Activated CD8-positive, alpha-beta memory T cell treated with anti-CD3 and anti-CD28 coated beads, Interleukin-2, amount 50 U/mL, for 1 hour (primary cell): Measurements from ENCODE around the gene UPK3BL1.
"Not testable (repeated sequence)": the region's sequence is repeated elsewhere in the genome, so short reads cannot be mapped to it uniquely, and the experiment has no call there.

Experiments
- DNase-seq: peaks from one replicate; pipeline ENCODE4 v3.0.0-alpha.2; 2020; ENCODE audit errors: extremely low read depth

UPK3BL1 gene, protein sequence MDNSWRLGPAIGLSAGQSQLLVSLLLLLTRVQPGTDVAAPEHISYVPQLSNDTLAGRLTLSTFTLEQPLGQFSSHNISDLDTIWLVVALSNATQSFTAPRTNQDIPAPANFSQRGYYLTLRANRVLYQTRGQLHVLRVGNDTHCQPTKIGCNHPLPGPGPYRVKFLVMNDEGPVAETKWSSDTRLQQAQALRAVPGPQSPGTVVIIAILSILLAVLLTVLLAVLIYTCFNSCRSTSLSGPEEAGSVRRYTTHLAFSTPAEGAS

DNA sequence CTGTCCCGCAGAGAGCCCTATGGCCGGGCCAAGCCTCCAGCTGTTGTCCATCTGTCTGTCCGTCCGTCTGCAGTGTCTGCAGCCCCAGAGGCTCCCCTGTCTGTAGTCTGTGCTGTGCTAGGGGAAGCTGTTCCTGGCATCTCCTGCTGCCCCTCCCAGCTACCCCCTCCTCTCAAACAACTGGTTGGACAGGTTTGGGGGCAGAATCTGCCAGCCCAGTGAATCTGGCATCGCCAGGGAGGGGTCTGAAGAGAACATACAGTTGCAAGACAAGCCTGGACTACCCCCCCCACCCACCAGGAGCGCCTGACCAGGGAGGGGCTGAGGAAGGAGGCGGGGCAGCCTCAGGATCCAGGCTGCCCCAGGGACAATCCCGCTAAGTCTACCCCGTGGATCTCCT is at the start of gene UPK3BL1:
TSS of gene UPK3BL1 (minus strand) at position 101 of the 400 bp plus-strand sequence. CDS start at position 51, 50 bp downstream.
- DNase-seq: not testable (repeated sequence)

DNA sequence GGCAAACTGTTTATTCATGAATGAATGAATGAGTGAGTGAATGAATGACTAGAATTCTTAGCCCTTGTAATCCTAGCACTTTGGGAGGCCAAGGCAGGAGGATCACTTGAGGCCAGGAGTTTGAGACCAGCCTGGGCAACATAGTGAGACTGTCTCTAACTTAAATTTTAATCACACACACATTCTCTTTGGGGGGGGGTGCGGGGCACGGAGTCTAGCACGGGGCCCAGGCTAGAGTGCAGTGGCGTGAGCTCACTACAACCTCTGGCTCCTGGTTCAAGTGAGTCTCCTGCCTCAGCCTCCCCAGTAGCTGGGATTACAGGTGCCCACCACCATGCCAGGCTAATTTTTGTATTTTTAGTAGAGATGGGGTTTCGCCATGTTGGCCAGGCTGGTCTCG is 48.0 kb upstream of the UPK3BL1 start:
- DNase-seq: not testable (repeated sequence)

DNA sequence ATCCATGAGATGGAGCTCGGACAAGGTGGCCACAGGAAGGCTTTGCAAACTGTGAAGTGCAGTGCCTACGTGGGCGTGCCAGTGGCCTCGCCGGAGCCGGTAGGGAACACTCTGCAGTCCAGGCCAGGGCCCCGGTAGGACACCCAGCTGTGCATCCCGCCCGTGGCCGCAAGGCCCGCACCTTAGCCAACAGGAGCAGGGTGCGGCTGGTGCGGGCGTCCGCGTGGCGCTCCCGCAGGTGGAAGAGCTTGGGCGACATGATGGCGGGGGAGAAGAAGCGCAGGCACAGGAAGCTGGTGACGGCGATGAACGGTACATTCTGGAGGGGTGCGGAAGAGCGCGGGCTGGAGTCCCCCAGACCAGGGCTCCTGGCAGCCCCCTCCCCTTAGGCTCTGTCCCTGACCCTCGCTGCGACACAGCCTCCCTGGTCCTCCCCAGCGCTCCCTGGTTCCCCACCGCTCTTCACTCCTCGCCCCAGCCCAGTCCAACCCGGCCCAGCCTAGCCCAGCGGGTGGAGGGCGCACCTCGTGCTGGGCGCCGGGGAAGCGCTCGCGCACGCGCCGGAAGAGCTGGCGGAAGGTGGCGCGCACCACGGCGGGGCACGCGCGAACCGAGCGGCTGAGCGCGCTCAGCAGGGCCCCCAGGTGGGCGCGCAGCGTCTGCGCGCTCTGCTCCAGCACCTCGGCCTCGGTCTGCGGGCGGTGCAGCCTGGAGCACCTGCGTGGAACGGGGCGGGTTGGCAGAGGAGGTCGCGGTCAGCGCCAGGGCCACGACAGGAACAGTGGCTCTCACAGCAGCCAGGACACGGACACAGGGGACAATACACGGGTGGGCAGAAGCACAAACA is 47.1 kb upstream of the UPK3BL1 start:
- DNase-seq: not testable (repeated sequence)

DNA sequence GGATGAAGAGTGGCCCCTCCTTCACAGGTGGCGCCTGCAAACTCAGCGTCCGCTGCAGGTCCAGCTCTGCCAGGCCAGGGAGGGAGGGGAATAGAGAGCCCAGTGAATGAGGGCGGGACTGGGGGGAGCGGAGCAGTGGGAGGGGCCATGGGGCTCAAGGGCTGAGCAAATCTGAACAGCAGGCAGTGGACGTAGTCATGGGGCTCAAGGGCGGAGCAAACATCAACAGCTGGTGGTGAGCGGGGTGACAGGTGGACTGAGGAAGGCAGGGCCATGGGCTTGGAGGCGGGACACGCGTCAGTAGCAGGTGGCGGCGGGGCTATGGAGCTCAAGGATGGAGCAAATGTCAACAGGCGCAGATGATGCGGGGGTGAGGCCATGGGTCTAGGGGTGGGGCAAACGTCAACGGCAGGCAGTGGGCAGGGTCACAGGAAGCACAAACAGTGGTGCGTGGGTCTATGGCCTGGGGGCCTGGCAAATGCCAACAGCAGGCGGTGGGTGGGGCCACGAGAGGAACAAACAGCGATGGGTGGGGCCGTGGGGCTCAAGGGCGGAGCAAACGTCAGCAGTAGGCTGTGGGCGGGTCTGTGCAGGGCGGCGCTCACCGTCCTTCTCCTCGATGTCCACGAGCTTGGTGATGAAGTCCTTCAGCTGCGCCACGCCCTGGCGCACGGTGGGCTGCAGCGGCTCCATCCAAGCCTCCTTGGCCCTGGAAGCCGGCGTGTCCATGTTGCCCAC is 45.9 kb upstream of the UPK3BL1 start:
- DNase-seq: not testable (repeated sequence)

DNA sequence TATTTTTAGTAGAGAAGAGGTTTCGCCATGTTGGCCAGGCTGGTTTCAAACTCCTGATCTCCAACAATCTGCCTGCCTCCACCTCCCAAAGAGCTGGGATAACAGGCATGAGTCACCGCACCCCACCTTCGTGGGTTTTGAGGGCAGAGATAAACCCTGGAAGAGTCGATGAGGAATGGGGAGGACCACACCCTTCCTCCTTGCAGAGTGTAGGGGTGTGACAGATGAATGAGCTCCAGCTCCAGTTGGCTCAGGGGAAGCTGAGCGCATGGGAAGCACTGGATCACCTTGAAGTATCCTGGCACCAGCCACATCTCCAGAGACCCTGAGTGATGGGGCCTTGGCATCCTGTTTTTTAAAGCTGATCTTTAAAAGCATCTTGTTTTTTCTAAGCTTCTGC is 40.0 kb upstream of the UPK3BL1 start:
- DNase-seq: not testable (repeated sequence)

DNA sequence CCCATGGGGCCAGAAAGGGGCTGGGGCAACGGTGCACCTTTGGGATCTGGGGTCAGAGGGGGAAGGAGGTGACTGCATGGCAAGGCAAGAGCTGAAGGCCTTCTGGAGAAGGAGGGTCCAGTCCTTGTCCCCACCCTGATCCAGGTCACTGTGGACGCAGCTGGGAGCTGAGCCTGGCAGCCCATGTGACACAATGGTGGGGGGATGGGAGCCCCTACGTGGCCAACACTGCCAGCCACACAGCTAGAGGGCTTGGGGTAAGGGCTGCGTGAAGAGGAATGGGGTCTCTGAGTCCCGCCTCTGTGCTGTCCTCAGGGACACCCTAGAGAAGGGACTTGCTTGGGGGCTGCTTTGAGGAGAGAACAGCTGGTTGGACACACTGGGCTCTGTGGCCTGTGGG is 38.2 kb upstream of the UPK3BL1 start:
- not testable (repeated sequence) for DNase-seq

DNA sequence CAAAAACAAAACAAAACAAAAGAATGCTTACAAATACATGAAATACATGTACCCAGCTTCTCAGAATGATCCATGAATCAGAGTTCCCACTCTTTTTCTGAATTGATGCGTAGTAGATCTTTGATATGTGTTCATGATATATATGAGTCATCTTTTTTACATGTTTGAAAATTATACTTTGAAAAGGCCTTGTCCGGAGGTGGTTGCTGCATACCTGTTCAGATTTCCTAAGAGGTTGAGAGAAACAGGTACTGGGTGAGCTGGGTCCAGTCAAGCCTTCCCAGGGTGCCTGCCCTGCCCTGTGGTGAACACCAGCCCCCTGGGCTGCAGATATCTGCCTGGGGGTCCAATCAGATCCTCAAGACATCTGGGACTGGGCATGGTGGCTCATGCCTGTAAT is 33.0 kb upstream of the UPK3BL1 start:
- not testable (repeated sequence) for DNase-seq

DNA sequence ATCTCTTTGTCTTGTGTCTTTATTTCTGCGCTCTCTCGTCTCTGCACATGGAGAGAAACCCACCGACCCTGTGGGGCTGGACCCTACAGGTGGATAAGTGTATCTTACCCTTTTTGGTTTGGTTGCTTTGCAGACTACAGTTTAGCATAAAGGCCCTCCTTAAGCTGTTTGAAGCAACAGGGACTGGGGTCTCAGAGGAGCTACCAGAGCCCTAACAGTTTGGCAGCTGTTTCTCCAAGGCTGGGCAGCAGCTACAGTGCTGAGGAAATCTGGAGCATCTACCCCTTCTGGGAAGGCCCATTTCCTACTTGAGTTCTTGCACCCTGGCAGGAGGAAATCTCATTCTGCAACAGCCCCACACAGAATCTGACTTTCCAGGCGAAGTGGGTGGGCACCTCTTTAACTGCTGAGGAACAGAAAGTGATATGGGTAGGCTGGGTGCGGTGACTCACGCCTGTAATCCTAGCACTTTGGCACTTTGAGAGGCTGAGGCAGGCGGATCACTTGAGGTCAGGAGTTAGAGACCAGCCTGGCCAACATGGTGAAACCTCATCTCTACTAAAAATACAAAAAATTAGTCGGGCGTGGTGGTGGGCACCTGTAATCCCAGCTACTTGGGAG is 31.0 kb upstream of the UPK3BL1 start:
- DNase-seq: not testable (repeated sequence)

DNA sequence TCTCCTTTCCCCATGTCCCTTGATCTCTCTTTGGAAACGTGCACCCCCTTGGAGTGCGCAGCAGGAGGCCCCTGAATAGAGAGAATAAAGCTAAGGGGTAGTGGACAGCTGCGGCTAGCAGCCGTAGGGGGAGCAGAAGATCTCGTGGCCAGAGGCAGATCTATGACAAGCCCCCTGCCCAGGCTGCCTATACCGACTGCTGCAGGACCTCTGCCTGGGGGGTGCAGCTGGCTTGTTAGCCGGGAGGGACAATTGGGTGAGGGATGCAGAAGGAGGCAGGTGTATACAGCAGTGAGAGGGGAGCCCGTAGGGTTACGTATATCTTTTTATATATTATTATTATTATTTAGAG is 29.3 kb upstream of the UPK3BL1 start:
- not testable (repeated sequence) for DNase-seq

DNA sequence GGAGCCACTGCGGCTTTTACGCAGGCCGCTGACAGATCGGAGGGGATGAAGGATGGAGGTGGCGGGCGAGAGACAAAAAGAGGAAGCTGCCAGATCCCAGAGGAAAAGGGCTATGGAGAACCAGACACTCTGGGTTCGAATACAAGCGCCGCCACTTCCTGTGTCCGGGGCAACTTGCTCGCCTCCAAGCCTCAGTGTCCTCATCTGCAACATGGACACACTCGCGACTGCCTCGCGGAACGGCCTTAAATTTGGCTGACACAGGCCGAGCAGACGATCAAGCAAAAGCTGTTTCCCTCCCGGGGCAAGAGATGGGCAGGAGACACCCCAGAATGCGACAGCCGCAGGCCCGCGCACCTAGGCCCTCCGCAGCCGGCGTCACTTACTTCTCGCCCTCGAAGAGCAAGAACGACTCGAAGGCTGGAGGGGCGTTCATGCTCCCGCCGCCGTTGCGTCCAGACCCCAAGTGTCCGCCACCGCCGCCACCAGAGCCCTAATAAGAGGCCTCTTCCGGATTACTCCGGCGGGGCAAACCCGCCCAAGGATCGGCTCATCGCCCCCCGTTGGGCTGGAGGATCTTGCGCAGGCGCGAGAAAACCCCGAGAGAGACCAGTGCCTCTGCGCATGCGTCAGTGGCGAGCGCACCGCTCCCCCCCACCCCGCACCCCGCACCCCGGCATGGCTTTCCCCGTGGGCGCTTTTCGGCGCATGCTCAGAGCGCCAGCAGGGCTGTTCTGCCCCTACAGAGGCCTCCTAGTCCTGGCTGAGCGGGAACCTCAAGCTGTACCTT is 28.8 kb upstream of the UPK3BL1 start, which contains the start of gene POLR2J2:
TSS of gene POLR2J2 (minus strand) at position 498 of the 790 bp plus-strand sequence. CDS start at position 436, 62 bp downstream.
- not testable (repeated sequence) for DNase-seq

DNA sequence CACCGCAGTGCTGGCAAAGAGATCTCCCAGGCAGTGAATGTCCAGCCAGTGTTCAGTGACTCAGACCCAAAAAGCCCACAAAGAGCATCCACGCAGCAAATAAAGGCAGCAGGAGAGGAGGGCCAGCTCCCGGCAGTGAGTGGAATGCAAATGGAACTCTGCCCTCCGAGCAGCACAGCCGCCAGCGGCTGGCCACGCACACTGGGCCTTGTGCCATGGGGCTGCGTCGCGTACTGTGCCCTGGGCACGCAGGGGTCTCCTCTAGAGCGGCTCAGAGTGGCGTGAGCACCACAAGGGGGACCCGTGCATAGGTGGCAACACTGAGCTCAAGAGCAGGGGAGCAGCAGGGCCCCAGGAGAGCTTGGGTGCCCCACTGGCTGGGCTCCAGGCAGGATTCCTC is 24.9 kb upstream of the UPK3BL1 start:
- not testable (repeated sequence) for DNase-seq

DNA sequence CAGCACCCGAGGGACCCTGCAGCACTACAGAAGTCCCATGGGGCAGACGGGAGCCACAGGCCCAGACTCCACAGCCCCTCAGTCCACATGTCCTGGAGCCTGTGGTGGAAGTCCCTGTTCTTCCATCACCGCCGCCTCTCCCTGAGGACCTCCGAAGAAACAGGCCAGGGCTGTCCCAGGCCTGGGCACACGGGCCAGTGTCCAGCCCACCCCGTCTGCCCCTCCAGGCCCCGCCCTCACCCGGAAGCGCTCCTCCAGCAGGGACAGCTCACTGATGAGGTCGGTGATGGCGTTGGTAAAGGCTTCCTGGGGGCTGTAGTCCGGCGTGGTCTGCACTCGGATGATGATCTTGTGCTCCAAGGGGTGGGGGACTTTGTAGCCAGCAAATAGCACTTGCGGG is 24.3 kb upstream of the UPK3BL1 start:
- not testable (repeated sequence) for DNase-seq

DNA sequence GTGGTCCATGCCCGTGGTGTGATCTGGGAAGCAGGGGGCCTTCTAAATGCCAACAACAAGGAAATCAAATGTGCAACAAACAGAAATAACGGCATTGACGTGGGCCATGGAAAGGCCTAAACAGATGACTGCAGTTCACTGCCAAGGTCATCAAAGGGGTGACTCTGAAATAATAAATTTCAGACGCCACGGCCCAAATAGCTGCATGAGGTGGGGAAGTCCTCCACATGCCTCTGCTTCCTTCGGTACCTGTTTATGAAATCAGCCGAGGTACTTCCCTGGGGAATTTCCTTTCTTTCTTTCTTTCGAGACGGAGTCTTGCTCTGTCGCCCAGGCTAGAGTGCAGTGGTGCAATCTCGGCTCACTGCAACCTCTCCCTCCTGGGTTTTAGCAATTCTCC is 22.2 kb upstream of the UPK3BL1 start:
- DNase-seq: not testable (repeated sequence)

DNA sequence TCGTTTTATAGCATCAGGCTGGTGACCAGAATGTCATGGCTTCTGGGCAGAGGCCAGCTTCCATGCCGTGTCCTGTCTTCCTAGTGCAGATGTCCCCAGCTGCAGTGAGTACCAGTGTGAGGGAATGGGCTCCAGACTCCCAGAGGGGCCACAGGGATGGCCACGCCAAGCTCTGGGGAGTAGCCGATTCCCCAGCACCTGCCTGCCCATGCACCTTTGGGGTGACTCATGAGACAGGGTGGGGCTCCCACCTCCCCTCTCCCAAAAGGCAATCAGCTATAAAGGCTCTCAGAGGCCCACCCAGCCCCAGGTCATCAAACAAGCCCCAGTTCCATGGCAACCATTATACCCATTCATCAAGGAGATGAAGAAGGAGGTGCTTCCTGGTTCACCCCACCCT is 7.3 kb upstream of the UPK3BL1 start, which contains the start of gene SPDYE2B:
TSS of gene SPDYE2B (plus strand) at position 396 of the 400 bp plus-strand sequence. CDS start 2,030 bp downstream, outside the sequence.
- DNase-seq: not testable (repeated sequence)

DNA sequence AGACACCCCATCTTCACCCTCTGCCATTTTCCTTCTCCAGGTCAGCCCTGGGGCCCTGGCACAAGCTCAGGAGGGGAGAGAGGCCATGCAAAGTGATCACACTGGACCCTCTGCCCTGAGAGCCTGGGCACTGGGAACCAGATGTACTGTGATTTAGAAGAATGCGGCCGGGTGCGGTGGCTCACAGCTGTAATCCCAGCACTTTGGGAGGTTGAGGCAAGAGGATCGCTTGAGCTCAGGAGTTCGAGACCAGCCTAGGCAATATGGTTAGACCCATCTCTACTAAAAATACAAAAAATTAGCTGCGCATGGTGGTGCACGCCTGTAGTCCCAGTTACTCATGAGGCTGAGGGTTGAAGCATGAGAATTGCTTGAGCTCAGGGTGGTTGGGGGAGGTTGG is 5.2 kb upstream of the UPK3BL1 start:
- DNase-seq: not testable (repeated sequence)

DNA sequence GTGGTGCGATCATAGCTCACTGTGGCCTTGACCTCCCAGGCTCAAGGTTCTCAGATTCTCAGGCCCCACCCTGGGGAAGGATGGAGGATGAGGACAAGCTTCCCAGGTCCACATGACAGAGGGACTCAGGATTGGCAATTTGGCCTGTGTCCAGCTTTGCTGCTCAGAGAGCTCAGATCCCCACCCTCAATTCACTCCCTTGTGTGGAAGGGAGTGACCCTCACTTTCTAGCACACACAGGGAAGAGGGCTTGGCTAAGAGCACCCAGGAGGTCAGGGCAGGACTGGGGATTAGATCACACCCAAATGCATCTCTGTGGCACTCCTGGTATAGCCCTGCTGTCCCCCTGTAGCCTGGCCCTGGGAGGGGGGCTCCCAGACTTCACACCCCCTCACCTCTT is 813 bp upstream of the UPK3BL1 start:
- DNase-seq: not testable (repeated sequence)

DNA sequence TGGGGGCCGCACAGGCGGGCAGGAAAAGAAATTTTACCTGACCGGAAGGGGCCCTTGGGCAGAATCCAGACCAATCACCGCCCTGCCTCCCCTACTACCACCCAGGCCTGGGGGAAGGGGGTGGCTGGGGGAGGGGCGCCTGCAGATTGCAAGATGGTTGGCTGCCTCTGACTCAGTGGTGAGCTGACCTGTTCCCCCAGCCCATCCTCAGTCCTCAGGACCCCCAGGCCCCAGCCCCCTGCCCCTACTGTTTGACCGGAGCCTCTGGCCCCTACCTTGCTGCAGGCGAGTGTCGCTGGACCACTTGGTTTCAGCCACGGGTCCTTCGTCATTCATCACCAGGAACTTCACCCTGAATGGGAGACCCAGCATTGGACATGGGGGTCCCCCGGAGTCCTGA is 3.7 kb downstream of the UPK3BL1 start:
- DNase-seq: not testable (repeated sequence)

DNA sequence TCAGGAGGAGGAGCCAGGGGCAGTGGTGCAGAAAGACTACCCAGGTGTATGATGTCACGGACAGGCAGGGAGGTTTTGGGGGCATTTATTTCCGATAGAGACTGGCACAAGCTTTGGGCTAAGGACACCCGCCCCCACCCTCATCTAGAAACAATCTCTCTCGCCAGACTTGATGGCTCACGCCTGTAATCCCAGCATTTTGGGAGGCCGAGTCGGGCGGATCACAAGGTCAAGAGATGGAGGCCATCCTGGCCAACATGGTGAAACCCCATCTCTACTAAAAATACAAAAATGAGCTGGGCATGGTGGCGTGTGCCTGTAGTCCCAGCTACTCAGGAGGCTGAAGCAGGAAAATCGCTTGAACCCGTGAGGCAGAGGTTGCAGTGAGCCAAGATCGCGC is 5.6 kb downstream of the UPK3BL1 start:
- not testable (repeated sequence) for DNase-seq

DNA sequence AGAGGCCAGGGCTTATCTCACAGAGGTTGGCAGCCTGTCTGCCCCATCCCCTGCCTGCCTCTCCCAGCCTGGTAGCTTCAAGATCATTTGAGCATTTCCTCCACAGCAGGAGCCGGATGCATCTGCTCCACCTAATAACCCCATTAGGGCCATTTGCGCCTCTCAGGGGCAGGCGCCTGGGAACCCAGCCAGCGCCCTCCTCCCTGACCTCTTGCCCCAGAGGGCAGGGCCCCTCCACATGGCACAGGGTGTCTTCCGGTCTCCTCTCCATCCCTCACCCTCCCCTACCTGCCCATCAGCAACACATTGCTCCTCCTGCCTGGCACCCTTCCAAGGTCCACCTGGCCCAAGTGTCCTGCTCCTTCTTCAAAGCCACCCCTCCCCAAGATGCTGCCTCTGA is 7.2 kb downstream of the UPK3BL1 start:
- DNase-seq: not testable (repeated sequence)

DNA sequence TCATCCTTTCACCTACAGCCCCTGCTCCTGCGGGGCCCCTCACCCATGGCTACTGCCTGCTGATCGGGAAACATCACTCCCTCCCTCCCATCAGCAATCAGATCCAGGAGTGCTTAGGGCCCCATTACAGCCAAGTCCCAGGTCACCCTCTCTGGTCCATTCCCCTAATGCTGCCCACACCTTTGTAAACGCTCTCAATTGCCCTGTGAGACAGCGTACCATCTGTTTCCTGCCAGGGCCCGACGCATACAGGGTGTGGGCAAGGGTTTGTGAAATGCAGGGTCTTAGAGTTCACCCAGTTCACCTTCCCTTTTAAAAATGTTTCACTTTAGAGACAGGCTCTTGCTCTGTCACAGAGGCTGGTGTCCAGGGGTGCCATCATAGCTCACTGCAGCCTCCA is 8.3 kb downstream of the UPK3BL1 start:
- DNase-seq: not testable (repeated sequence)

DNA sequence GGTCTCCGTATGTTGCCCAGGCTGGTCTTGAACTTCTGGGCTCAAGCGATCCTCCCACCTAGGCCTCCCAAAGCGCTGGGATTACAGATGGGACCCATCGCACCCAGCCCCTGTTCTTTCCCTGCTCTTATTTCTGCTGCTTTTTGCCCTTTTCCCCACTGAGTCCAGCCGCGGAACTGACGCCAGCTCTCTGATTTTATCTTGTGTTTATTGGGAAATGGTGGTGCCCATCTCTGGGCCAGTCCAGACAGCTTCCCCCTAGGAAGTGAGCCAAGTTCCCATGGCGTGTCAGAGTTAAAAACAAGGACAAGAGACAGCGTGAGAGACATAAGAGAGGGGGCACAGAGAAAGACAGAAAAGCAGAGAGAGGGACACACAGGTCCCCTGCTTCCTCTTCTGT is 12.0 kb downstream of the UPK3BL1 start:
- not testable (repeated sequence) for DNase-seq
